Measurements from ENCODE around the gene MTG2.

Gene MTG2

DNA sequence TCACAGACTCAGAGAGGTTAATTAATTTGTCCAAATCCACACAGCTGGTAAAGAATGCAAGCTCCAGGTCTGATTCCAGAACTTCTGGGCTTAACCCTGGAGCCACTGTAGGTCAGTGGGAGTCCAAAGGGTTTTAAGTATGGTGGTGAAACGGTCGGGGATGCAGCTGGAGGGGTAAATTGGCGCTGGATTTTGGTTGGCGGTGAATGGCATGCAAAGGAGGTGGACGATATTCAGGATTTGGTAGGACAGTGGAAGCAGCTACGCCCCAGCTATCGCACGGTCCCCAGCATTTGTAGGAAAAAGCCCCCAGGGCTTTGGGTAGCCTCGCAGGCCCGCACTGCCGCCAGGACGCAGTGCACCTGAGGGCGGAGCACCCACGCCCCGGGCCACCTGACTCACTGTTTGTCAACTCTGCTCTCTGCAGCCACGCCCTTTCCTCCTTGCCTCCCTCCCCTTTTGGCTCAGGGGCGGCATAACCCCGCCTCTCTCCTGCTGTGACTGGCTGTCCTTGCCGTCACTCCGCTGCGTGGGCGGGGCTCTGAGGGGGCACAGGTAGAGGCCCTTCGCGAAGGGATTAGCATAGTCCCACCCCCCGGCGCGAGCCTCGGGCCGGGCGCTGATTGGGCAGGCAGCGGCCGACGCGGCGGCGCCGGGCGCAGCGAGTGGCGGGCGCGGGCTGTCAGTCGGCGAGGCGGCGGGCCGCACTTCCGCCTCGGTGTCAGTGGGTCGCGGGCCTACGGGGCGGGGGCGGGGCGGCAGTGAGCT lies 55.2 kb downstream of the MTG2 start, which contains the start of gene OSBPL2 (continued):
- TF ChIP-seq, protein P1, sequence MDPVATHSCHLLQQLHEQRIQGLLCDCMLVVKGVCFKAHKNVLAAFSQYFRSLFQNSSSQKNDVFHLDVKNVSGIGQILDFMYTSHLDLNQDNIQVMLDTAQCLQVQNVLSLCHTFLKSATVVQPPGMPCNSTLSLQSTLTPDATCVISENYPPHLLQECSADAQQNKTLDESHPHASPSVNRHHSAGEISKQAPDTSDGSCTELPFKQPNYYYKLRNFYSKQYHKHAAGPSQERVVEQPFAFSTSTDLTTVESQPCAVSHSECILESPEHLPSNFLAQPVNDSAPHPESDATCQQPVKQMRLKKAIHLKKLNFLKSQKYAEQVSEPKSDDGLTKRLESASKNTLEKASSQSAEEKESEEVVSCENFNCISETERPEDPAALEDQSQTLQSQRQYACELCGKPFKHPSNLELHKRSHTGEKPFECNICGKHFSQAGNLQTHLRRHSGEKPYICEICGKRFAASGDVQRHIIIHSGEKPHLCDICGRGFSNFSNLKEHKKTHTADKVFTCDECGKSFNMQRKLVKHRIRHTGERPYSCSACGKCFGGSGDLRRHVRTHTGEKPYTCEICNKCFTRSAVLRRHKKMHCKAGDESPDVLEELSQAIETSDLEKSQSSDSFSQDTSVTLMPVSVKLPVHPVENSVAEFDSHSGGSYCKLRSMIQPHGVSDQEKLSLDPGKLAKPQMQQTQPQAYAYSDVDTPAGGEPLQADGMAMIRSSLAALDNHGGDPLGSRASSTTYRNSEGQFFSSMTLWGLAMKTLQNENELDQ (tag by site-specific recombination; IDR thresholded peaks at IDR 0.05; ENCODE audit: low read depth) = no peak
- TF ChIP-seq ZNF654 (tag by site-specific recombination; IDR thresholded peaks at IDR 0.05; ENCODE audit: low read depth) = no peak
- TF ChIP-seq ZNF510 (tag by site-specific recombination; IDR thresholded peaks at IDR 0.05; ENCODE audit: insufficient replicate concordance) = no peak
- no peak for TF ChIP-seq ZNF292 (tag by site-specific recombination; IDR thresholded peaks at IDR 0.05; ENCODE audit: borderline replicate concordance, low read depth)
- peak; percentile 94 for TF ChIP-seq EGR2 (tag by site-specific recombination; IDR thresholded peaks at IDR 0.05; ENCODE audit: low read depth)
- peak; percentile 91 for TF ChIP-seq ZXDB (tag by site-specific recombination; IDR thresholded peaks at IDR 0.05)
- TF ChIP-seq YY2 (tag by site-specific recombination; IDR thresholded peaks at IDR 0.05) = no peak
- no peak for TF ChIP-seq ZNF571 (tag by site-specific recombination; IDR thresholded peaks at IDR 0.05)
- no peak for TF ChIP-seq ZFP3 (tag by site-specific recombination; IDR thresholded peaks at IDR 0.05; ENCODE audit: low read depth)
- TF ChIP-seq ZNF214 (tag by site-specific recombination; IDR thresholded peaks at IDR 0.05; ENCODE audit: borderline replicate concordance) = no peak
- TF ChIP-seq HOXC10 (CRISPR knock-in tag; IDR thresholded peaks at IDR 0.05) = no peak
- TF ChIP-seq, protein P2, sequence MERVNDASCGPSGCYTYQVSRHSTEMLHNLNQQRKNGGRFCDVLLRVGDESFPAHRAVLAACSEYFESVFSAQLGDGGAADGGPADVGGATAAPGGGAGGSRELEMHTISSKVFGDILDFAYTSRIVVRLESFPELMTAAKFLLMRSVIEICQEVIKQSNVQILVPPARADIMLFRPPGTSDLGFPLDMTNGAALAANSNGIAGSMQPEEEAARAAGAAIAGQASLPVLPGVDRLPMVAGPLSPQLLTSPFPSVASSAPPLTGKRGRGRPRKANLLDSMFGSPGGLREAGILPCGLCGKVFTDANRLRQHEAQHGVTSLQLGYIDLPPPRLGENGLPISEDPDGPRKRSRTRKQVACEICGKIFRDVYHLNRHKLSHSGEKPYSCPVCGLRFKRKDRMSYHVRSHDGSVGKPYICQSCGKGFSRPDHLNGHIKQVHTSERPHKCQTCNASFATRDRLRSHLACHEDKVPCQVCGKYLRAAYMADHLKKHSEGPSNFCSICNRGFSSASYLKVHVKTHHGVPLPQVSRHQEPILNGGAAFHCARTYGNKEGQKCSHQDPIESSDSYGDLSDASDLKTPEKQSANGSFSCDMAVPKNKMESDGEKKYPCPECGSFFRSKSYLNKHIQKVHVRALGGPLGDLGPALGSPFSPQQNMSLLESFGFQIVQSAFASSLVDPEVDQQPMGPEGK (tag by site-specific recombination; IDR thresholded peaks at IDR 0.05) = no peak
- no peak for TF ChIP-seq ZNF202 (tag by site-specific recombination; IDR thresholded peaks at IDR 0.05; ENCODE audit: borderline replicate concordance)
- 0 out of 2 replicates have a peak, but pooled peaks have one; percentile 36 for TF ChIP-seq SCRT2 (tag by site-specific recombination; IDR thresholded peaks at IDR 0.05)
- TF ChIP-seq ZIC2 (tag by site-specific recombination; IDR thresholded peaks at IDR 0.05) = peak; percentile 7; the same call in 1 of the 2 replicates
- TF ChIP-seq ZNF558 (tag by site-specific recombination; IDR thresholded peaks at IDR 0.05) = no peak
- TF ChIP-seq, protein P3, sequence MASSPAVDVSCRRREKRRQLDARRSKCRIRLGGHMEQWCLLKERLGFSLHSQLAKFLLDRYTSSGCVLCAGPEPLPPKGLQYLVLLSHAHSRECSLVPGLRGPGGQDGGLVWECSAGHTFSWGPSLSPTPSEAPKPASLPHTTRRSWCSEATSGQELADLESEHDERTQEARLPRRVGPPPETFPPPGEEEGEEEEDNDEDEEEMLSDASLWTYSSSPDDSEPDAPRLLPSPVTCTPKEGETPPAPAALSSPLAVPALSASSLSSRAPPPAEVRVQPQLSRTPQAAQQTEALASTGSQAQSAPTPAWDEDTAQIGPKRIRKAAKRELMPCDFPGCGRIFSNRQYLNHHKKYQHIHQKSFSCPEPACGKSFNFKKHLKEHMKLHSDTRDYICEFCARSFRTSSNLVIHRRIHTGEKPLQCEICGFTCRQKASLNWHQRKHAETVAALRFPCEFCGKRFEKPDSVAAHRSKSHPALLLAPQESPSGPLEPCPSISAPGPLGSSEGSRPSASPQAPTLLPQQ (tag by site-specific recombination; IDR thresholded peaks at IDR 0.05) = no peak
- TF ChIP-seq OSR2 (tag by site-specific recombination; IDR thresholded peaks at IDR 0.05) = no peak
- TF ChIP-seq ZNF266 (tag by site-specific recombination; IDR thresholded peaks at IDR 0.05; ENCODE audit: low read depth) = no peak
- TF ChIP-seq SP2 (tag by site-specific recombination; IDR thresholded peaks at IDR 0.05) = peak; percentile 97
- TF ChIP-seq, protein P4, sequence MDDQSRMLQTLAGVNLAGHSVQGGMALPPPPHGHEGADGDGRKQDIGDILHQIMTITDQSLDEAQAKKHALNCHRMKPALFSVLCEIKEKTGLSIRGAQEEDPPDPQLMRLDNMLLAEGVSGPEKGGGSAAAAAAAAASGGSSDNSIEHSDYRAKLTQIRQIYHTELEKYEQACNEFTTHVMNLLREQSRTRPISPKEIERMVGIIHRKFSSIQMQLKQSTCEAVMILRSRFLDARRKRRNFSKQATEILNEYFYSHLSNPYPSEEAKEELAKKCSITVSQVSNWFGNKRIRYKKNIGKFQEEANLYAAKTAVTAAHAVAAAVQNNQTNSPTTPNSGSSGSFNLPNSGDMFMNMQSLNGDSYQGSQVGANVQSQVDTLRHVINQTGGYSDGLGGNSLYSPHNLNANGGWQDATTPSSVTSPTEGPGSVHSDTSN (CRISPR knock-in tag; IDR thresholded peaks at IDR 0.05) = peak; percentile 98
- TF ChIP-seq ZNF114 (tag by site-specific recombination; IDR thresholded peaks at IDR 0.05) = no peak
- peak; percentile 96 for TF ChIP-seq KLF9 (tag by site-specific recombination; IDR thresholded peaks at IDR 0.05; ENCODE audit: low read depth)
- TF ChIP-seq ZNF239 (tag by site-specific recombination; IDR thresholded peaks at IDR 0.05) = no peak
- TF ChIP-seq ZNF560 (tag by site-specific recombination; IDR thresholded peaks at IDR 0.05; ENCODE audit: borderline replicate concordance) = no peak
- no peak for TF ChIP-seq ZNF140 (tag by site-specific recombination; IDR thresholded peaks at IDR 0.05)
- TF ChIP-seq ZNF132 (tag by site-specific recombination; IDR thresholded peaks at IDR 0.05; ENCODE audit: borderline replicate concordance) = no peak
- TF ChIP-seq ZNF791 (tag by site-specific recombination; IDR thresholded peaks at IDR 0.05) = no peak
- TF ChIP-seq PRDM1 (tag by site-specific recombination; IDR thresholded peaks at IDR 0.05) = no peak
- peak; percentile 98 for TF ChIP-seq SP3 (tag by site-specific recombination; IDR thresholded peaks at IDR 0.05)
- TF ChIP-seq RBAK (tag by site-specific recombination; IDR thresholded peaks at IDR 0.05) = no peak
- TF ChIP-seq SETDB1 (IDR thresholded peaks at IDR 0.05; ENCODE audit: insufficient read length, low read length) = no peak
- no peak for TF ChIP-seq SALL2 (tag by site-specific recombination; IDR thresholded peaks at IDR 0.05; ENCODE audit: borderline replicate concordance)
